Limb (tissue), 2 donors: Measurements from ENCODE around the gene DNMT1.
"Not testable (repeated sequence)": the region's sequence is repeated elsewhere in the genome, so short reads cannot be mapped to it uniquely, and the experiment has no call there.

Experiments used
- DNase-seq, 2 donors: peaks; one replicate each; pipeline ENCODE4 v3.0.0-alpha.2; 2016; ENCODE audit errors: extremely low spot score in 2 of 2

DNMT1 gene

DNA sequence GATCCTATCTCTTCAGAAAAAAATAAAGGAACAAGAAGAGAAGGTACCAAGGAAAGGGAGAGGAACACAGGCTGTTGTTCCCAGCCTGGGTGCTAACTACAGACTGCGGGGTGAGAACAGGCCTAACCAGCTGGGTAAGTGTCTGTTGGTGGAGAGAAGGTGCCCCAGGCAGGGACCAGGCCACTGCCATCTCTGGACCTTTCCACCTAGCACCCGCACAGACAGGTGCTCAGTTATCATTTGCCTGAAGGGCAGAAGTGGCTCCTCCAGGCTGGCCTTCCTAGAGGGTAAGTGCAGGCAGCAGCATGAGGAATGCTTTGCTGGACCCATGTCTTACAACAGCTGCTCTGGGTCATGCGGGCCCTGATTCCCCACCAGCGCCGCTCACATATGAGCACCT lies 10.1 kb downstream of the DNMT1 start:
- no peak for DNase-seq

DNA sequence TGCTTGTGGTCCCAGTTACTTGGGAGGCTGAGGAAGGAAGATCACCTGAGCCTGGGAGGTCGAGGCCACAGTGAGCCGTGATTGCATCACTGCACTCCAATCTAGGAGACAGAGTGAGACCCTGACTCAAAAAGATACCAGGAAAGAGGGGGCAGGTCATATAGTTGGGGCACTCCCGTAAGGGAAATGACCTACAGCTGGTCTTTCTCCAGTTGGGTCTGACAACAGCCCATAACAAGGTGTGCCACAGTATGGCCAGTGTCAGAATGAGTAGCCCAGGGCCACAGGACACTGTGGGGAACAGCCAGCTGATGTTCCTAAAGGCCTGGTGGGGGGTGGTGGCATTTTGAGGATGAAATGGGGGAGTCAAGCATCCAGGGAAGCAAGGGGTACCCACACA lies 10.8 kb downstream of the DNMT1 start:
- DNase-seq: no peak

DNA sequence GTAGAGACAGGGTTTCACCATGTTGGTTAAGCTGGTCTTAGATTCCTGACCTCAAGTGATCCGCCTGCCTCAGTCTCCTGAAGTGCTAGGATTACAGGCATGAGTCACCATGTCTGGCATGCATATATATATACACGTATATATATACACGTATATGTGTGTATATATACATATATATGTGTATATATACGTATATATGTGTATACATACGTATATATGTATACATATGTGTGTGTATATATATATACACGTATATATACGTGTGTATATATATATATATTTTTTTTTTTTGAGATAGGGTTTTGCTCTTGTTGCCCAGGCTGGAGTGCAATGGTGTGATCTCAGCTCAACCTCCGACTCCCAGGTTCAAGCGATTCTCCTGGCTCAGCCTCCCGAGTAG lies 11.9 kb downstream of the DNMT1 start:
- no peak for DNase-seq

DNA sequence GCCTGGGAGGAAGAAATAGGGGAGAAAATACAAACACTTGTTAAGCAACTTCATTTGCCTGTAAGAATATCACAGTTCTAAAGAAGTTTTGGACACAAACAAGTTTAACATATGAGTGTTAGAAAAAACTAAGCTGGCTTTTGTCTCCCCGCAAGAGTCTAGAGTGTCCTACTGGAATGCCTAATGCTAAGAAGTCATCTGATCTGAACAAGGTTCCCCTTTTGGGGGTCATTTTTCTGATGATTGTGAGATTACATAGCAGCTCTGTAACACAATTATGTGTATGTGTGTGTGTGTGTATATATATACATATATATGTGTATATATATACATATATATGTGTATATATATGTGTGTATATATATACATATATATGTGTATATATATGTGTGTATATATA lies 12.7 kb downstream of the DNMT1 start:
- no peak for DNase-seq

DNA sequence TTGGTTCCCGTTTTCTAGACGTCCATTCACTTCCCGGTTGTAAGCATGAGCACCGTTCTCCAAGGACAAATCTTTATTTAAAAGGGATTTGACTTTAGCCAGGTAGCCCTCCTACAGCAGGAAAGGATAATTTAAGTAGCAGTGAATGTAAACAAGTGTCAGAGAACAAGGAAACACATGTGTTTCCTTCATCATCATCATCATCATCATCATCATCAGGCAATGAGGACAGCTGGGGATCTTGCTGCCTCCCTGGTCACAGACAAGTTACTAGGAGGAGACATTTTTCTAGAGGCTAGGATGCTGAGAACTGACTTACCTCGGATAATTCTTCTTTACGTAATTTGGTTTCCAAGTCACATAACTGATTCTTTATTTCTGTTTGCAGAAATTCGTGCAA lies 14.3 kb downstream of the DNMT1 start:
- DNase-seq: no peak

DNA sequence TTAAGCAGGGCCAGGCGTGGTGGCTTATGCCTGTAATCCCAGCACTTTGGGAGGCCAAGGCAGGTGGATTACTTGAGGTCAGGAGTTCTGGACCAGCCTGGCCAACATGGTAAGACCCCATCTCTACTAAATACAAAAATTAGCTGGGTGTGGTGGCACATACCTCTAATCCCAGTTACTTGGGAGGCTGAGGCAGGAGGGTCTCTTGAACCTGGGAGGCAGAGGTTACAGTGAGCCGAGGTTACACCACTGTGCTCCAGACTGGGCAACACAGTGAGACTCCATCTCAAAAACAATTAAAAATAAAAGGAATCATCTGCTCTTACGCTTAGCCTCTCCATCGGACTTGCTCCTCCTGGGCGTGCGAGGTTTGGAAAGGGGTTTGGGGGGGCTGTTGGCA lies 14.7 kb downstream of the DNMT1 start:
- DNase-seq: not testable (repeated sequence)

DNA sequence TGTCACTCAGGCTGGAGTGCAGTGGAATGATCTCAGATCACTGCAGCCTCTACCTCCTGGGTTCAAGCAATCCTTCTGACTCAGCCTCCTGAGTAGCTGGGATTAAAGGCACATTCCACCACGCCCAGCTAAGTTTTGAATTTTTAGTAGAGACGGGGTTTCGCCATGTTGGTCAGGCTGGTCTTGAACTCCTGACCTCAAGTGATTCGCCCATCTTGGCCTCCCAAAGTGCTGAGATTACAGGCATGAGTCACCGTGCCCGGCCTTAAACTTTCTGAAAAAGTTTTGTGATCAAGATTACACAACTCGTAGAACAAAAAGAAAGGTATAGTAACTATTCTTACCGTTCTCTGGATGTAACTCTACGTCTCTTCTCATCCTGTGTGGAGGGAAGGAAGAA lies 21.2 kb downstream of the DNMT1 start:
- no peak for DNase-seq

DNA sequence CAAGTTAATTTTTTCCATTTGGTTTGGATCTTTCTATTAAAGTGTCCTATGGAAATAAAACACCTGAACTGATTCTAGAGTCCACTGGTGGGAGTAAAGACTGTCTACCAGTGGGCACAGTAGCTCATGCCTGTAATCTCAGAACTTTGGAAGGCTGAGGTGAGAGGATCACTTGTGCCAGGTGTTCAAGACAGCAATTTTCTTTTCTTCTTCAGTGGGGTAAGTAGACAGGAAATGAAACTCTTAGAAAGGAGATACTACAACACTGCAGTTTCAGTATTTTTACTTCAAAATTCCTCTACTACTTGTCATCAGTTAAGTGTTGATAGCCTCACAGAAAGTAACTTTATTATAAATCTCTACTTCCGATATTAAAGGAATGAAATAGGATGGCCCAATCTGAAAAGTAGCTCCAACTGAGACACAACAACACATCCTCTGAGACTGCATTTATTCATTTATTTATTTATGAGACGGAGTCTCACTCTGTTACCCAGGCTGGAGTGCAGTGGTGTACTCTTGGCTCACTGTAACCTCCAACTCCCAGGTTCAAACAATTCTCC lies 26.3 kb downstream of the DNMT1 start:
- DNase-seq: no peak

DNA sequence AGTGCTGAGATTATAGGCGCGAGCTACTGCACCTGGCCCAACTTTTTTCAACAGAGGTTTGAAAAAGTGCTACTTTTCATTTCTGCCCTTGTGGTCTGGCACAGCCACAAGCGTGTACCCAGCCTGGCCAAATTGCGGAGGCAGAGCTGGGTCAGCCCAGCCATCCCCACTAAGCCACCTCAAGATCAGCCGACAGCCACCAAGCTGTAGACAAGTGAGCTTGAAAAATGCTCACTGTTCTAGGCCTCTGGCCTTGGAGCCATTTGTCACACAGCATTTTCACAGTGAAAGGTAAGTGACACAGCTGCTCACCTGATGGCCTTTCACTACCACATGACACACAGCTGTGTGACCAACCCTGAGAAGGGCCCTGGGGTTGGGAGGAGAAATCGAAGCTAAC lies 27.3 kb downstream of the DNMT1 start:
- no peak for DNase-seq

DNA sequence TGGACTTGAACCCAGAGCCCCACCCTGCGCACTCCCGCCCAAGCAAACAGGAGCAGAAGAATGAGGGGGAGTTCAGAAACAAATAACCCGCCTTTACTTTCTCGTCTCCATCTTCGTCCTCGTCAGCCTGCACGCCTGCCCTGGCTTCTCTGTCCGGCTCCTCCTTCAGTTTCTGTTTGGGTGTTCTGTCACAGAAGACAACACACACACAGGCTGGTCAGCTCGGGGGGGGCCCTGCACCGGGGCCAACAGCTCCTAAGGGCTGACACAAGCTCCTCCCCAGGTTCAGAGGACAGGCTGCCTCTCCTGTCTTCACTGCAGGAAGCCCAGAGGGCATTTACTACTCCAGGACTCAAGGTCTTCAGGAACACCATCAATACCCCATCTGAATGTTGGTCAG lies 28.3 kb downstream of the DNMT1 start:
- not testable (repeated sequence) for DNase-seq

DNA sequence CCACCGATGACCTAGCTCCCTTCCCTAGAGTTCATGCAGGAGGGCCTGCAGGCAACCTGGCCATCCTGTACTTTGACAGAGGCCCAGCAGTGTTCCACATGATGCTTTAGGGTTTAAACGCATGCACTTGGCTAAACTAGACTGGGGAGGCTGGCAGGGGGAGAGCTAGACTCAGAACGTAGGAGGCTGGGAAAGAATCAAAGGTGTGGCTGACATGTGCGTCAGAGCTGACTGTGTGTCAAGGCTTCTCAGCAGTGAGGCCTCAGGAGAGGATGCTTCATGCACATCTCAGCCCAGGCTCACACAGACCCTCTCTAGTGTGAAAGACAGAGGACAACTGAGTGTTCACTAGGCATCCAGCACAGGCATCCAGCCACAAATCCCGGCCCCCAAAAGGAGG lies 28.7 kb downstream of the DNMT1 start:
- no peak for DNase-seq

DNA sequence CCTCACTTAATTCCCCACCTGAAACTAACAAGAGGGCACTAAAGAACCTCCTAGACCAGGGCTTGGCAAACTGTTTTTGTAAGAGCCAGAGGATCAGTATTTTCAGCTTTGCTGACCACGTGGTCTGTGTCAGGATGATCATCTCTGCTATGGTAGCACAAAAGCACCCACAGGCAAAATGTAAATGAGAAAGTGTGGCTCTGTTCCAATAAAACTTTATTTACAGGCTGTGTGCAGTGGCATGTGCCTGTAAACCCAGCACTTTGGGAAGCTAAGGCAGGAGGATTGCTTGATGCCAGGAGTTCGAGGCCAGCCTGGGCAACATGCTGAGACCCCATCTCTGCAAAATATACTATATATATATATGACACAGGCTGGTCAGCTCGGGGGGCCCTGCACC lies 31.2 kb downstream of the DNMT1 start:
- DNase-seq: no peak

DNA sequence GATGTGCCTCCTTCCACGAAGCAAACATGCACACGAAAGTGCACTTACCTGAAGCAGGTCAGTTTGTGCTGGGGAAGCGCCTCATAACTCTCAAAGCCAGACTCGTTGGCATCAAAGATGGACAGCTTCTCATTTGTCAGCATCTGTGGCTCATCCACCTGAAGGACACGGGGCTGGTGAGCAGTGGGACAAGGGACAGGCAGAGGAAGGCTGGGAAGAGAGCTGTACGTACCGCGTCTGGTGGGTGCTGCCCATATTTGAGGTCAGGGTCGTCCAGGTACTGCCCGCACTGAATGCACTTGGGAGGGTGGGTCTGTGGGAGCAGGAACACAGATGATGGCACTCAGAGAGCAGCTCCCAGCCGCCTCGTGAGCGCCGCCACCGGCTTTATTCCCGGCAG lies 35.1 kb downstream of the DNMT1 start:
- no peak for DNase-seq

DNA sequence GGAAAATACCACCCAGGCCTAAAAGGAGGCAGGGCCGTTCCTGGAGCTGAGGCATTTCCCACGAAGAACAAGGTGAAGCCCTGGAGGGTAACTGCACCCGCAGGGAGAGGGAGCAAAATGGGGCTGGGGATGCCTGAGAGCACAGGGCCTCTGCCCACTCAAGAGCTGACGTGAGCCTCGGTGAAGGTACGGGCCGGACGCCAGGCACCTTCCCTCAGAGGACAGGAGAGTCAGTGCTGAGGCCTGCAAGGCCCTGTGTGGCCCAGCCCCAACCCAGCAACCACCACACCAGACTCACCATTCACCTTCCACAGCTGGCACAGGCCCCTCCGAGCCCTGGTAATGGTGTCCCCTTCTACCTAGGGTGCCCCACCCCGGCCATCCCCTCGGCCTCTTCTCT lies 36.3 kb downstream of the DNMT1 start:
- no peak for DNase-seq

DNA sequence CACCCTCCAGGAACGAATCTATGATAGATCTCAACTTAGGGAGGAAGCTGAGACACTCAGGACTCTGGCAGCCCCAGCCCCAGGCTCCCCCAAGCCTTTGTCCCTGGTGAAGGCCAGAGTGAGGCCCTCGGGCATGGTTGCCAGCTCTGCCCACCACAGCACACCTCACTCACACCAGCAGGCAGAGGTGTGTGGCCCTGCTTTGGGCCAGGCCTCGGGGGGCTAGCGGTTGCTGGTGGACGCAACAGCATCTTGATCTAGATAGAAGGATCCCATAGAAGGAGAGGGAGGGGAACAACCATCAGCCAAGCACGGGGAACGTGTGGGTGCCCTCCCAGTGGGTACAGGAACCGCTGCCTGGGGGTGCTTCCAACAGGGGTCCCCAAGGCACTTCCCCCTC lies 36.7 kb downstream of the DNMT1 start:
- no peak for DNase-seq

DNA sequence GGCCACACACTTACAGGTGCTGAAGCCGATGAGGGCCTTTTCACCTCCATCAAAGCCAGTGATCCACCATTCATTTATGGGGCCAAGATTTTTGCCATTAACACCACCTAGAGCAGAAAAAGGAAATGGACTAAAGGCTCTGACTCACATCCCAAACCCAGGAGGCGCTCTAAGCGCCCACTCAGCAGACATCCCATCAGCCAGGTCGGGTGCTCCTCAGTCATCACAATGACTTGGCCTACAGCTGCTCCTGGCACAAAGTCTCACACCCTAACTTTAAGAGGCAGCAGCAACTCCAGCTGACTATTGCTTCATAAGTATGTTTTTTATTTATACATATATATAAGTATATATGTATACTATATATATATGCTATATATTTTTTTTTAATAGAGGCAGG lies 38.9 kb downstream of the DNMT1 start:
- no peak for DNase-seq

DNA sequence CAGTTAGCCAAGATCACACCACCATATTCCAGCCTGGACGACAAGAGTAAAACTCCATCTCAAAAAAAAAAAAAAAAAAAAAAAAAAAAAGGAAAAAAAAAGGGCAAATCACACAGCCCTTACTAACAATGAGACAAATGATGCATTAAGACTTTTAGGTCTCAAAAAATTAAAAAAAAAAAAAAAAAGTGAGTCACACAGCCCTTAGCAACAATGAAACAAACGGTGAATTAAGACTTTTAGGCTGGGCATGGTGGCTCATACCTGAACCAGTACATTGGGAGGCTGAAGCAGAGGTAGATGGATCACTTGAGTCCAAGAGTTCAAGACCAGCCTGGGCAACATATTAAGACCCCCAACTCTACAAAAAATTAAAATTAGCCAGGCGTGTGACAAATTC lies 42.7 kb downstream of the DNMT1 start:
- no peak for DNase-seq

DNA sequence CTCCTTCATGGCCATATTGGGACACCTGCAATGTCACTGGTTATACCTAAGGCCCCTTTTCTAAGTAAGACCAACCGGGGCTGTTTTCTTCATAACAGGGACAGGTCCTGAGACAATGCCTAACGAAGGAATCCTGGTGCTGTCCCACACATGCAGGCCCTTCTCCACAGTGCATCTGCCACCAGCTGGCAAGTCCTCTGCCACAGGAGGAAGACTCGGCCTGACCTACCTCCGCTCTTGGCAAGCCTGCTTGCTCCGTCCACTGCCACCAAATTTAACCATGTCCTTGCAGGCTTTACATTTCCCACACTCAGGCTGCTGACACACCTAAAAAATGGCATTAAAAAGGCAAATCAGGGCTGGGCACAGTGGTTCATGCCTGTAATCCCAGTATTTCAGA lies 43.2 kb downstream of the DNMT1 start:
- no peak for DNase-seq

DNA sequence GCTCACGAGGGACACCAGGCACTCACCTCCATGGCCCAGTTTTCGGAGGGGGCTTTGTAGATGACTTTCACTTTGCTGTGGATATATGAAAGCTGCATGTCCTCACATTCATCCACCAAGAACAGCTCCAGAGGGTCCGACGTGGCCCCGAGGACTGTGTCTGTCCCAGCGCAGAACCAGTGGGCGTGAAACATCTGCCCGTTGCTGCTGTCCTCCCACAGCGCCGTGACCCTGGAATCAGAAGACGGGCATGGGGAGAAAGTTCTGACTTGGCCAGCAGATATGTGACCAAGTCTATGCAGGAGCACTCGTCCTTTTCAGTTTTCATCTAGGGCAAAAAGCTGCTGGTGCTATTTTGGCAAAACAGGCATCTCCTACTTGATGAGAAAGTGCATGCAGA lies 45.3 kb downstream of the DNMT1 start:
- no peak for DNase-seq

DNA sequence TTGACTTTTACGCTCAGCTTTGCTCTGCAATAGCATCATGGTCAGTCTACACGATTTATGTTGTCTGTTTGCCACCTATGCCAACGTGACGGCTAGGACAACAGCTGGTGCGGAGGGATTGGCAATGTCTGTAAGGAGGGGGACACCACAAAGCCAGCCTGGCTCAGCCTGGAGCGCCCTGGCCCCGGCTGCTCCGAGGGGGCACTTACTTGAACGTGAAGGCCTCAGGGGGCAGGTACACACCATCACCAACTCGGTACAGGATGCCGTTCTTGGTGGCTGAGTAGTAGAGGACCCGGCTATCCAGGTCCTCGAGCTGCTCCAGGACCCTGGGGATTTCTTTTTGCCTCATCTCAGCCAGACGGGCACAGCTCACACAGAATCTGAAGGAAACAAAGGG lies 48.6 kb downstream of the DNMT1 start:
- DNase-seq: no peak

DNA sequence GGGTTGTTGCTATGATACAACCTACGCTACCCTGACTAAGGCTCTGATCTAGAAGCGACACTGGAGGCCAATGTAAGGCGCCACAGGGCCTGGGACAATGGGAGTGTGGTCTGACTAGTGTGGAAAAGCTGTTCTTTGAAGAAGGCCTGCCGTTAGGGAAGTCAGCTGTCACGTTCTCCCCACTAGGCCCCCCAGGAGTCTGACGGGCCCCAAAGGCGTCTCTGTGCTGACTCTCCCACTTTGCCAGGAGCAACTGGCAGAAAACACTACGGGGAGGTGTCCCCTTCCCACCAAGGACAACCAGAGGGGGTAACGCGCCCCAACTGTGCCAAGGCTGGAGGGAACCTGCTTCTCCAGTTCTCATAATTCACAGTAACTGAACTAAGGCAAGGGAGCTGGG lies 49.7 kb downstream of the DNMT1 start:
- no peak for DNase-seq

DNA sequence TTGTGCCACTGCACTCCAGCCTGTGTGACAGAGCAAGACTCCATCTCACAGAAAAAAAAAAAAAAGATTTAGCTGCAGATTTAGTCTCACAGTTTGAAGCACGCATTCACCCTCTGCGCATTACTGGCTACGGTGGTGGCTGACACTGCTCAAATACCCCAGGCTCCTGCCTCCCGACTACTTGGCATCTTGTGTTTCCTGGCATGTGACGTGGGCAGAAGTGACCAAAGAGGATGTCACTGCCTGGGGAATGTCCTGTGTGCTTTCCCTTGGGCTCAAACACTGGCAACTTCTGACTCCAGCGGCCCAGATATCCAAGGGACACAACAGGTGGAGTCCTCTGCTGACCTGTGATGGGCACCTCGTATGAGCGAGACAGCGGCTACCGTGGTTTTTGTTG lies 50.4 kb downstream of the DNMT1 start:
- DNase-seq: no peak

DNA sequence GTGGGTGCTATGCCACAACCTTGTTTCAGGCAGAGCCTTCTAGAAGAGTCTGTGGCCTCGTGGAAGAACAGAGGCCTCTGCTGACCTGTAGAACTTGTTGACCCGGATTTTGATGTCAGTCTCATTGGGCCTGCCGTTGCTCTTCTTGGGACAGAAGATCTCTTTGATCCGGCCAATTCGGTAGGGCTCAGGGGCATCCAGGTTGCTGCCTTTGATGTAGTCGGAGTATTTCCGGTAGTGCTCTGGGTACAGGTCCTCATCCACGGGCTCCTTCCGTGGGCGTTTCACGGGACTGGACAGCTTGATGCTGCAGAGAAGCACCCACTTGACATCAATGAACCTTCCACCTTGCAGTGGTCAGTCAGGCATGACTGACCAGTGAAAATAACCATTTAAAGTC lies 51.1 kb downstream of the DNMT1 start:
- no peak for DNase-seq

DNA sequence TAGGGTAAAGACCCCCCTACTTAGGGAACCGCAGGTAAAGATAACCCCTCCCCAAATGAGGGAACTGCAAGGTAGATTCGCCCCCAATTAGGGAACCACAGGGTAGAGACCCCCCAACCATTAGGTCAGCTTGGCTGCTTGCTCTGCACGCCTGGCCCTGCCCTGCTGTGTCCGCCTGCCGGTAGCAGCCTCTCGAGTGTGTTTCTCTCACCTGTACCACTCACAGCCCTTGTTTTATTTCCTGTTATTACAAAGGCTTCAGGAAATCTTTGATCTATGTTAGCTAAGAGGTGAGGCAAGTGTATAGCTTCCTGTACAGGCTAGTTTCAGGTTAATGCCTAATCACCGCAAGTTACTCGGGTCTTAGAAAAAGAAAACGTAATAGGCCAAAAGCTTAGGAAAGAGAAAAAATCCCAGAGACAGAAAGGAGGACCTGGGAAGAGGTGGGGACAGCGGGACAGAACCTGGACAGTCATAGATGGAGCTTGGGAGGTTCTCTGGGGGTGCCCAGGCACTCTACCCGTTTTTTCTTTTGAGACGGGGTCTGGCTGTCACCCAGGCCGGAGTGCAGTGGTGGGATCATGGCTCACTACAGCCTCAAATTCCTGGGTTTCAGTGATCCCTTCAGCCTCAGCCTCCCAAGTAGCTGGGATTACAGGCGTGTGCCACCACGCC lies 51.9 kb downstream of the DNMT1 start:
- no peak for DNase-seq
